Measurements from ENCODE around the gene NSUN6. TPM values are rescaled to one million over a fixed set of nuclear protein-coding genes. Genes with fewer than 3 reads are reported as not detected.

Gene NSUN6
- polyA plus RNA-seq, 3 donors: 1.2 to 5.1 (median 3.1) TPM

DNA sequence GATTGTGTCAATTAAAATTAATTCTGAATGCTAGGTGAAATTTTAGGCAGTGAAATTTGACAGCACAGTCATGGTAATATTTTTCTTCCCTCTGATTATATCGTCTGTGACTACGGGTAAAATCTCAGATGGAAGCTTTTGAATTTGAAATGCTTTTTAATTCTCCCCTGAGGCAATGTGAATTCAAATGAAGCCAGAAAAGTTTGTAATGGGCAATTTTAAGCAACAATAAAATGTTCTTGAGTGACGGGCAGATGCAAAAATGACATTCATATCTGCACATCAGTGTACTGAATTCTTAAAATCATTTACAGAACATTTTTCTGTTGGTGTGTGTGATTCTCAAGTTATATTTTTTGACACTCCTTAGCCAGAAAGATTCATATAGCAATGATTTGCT is 134.5 kb downstream of the NSUN6 start:
- H3K27ac ChIP-seq (ENCODE audit: low read depth in 1 of 2, low read length in 2 of 2): no peak overlapping the region
- H3K4me1 Mint-ChIP-seq: no peaks in the 10 kb centered on the region
- intact Hi-C loops (cut with micrococcal nuclease): no loop called here

DNA sequence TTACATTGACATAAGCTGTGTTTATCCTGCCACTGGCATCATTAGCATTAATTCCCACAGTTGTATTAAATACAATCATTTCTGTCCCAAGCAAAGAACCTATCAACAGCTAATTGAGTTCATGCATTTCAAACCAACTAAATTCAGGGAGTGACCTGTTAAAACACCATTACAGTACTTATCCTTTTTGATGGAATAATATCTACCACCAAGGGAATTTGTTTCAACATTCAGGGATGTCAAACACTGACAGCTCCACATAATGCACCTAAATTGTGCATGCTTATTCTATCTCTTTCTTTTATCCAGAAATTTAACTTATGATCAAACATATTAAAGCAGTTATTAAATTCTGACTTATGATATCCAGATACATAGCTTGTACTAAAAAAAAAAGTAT is 136.8 kb downstream of the NSUN6 start:
- Histone ChIP-seq H3K9ac (ENCODE audit: insufficient read depth, low read length, poor library complexity, severe bottlenecking) (no peak overlapping the region), H3K79me2 (ENCODE audit: insufficient read depth, low read length) (no peaks in the 10 kb centered on the region), H4K20me1 (ENCODE audit: insufficient read depth, low read length) (no peaks in the 10 kb centered on the region), H3K27me3 (ENCODE audit: control insufficient read depth in 2 of 2, insufficient read depth in 2 of 2, low read length in 2 of 2) (no peaks in the 10 kb centered on the region), H3K4me1 (ENCODE audit: control insufficient read depth in 1 of 2, insufficient read depth in 2 of 2, low read length in 2 of 2) (no peaks in the 10 kb centered on the region), H3K4me3 (replicated peaks in 1 of 3; ENCODE audit: low read depth in 2 of 3, low read length in 3 of 3) (no peak overlapping the region), H3K27ac (ENCODE audit: low read depth in 1 of 2, low read length in 2 of 2) (no peak overlapping the region), H3K9me3 (replicated peaks in 1 of 2; ENCODE audit: control insufficient read depth in 1 of 2, insufficient read depth in 1 of 2, low read length in 2 of 2) (no peaks in the 10 kb centered on the region), H3K4me2 (replicated peaks; ENCODE audit: extremely low read depth, low read length, poor library complexity, severe bottlenecking) (no peak overlapping the region), H3K36me3 (replicated peaks in 1 of 2; ENCODE audit: control insufficient read depth in 1 of 2, insufficient read depth in 2 of 2, low read length in 2 of 2) (no peaks in the 10 kb centered on the region), H2AFZ (ENCODE audit: insufficient read depth, low read depth, low read length, poor library complexity, severe bottlenecking) (no peak overlapping the region)
- H3K4me1 Mint-ChIP-seq: no peaks in the 10 kb centered on the region
- H3K27ac Mint-ChIP-seq: no peak overlapping the region
- H3K36me3 Mint-ChIP-seq: no peaks in the 10 kb centered on the region
- DNase-seq: no peak
- TF ChIP-seq, protein P1, sequence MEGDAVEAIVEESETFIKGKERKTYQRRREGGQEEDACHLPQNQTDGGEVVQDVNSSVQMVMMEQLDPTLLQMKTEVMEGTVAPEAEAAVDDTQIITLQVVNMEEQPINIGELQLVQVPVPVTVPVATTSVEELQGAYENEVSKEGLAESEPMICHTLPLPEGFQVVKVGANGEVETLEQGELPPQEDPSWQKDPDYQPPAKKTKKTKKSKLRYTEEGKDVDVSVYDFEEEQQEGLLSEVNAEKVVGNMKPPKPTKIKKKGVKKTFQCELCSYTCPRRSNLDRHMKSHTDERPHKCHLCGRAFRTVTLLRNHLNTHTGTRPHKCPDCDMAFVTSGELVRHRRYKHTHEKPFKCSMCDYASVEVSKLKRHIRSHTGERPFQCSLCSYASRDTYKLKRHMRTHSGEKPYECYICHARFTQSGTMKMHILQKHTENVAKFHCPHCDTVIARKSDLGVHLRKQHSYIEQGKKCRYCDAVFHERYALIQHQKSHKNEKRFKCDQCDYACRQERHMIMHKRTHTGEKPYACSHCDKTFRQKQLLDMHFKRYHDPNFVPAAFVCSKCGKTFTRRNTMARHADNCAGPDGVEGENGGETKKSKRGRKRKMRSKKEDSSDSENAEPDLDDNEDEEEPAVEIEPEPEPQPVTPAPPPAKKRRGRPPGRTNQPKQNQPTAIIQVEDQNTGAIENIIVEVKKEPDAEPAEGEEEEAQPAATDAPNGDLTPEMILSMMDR (IDR thresholded peaks at IDR 0.05): no peak
- H3K27me3 Mint-ChIP-seq (ENCODE audit: low read depth in 3 of 3): no peaks in the 10 kb centered on the region
- intact Hi-C loops (cut with micrococcal nuclease): no loop called here
- no peak overlapping the region for H3K4me3 Mint-ChIP-seq
- peaks cover 0 to 5% (median 2%) of the 10 kb centered on the region in 7 donors for H3K9me3 Mint-ChIP-seq

More for the DNA sequence above, 134.5 kb downstream of the NSUN6 start:
- Histone ChIP-seq H4K20me1 (ENCODE audit: insufficient read depth, low read length) (no peaks in the 10 kb centered on the region), H3K27me3 (ENCODE audit: control insufficient read depth in 2 of 2, insufficient read depth in 2 of 2, low read length in 2 of 2) (no peaks in the 10 kb centered on the region), H3K4me3 (replicated peaks in 1 of 3; ENCODE audit: low read depth in 2 of 3, low read length in 3 of 3) (no peak overlapping the region), H3K4me2 (replicated peaks; ENCODE audit: extremely low read depth, low read length, poor library complexity, severe bottlenecking) (no peak overlapping the region), H3K9ac (ENCODE audit: insufficient read depth, low read length, poor library complexity, severe bottlenecking) (no peak overlapping the region), H3K79me2 (ENCODE audit: insufficient read depth, low read length) (no peaks in the 10 kb centered on the region), H2AFZ (ENCODE audit: insufficient read depth, low read depth, low read length, poor library complexity, severe bottlenecking) (no peak overlapping the region), H3K9me3 (replicated peaks in 1 of 2; ENCODE audit: control insufficient read depth in 1 of 2, insufficient read depth in 1 of 2, low read length in 2 of 2) (no peaks in the 10 kb centered on the region), H3K4me1 (ENCODE audit: control insufficient read depth in 1 of 2, insufficient read depth in 2 of 2, low read length in 2 of 2) (no peaks in the 10 kb centered on the region), H3K36me3 (replicated peaks in 1 of 2; ENCODE audit: control insufficient read depth in 1 of 2, insufficient read depth in 2 of 2, low read length in 2 of 2) (no peaks in the 10 kb centered on the region)
- H3K4me3 Mint-ChIP-seq: no peak overlapping the region
- no CpG with 5 or more reads among the region's 3 CpGs for WGBS (ENCODE audit: insufficient coverage)
- peaks cover 0 to 5% (median 2%) of the 10 kb centered on the region in 7 donors for H3K9me3 Mint-ChIP-seq
- H3K27me3 Mint-ChIP-seq (ENCODE audit: low read depth in 3 of 3): no peaks in the 10 kb centered on the region
- no peaks in the 10 kb centered on the region for H3K36me3 Mint-ChIP-seq
- DNase-seq: no peak
- TF ChIP-seq, protein P1 (IDR thresholded peaks at IDR 0.05): no peak
- H3K27ac Mint-ChIP-seq: no peak overlapping the region
